T-helper 1 cell (primary cell): ENCODE results near the gene ORC2.
"Not testable (repeated sequence)": the region's sequence is repeated elsewhere in the genome, so short reads cannot be mapped to it uniquely, and the experiment has no call there.

ENCODE experiments used
- DNase-seq, 5 donors: peaks; one replicate each; pipeline ENCODE4 v3.0.0-alpha.2; 2012 to 2020

ORC2 gene

DNA sequence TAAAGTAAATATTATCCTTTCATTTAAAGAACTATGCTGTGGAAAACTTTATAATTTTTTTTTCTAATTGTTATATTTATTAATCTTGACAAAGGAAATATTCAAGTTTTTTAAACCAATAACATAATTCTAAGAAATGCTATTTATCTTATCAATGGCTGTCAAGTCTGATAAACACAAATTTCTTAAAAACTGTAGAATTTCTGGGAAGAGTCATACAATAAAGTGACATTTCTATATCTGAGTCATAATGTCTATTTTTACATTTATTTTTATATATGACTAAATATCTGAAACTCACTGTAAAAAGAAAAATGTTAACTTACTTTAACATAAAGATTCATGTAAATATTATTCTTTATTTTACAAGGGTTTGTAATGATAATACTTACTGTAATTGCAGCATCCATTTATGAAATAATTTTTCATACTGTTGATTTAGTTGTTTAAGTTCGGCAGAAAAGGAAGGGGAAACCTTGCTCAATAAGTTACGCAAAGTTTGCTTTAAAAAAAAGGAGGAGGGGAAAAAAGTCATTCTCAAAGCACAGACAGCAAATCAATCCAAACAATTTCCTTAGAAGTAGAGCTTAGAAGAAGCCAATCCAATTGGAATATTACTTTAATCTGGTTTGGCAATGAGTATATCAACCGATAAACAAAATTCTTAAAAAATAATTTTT lies 32.4 kb downstream of the ORC2 start:
- no peak for DNase-seq

DNA sequence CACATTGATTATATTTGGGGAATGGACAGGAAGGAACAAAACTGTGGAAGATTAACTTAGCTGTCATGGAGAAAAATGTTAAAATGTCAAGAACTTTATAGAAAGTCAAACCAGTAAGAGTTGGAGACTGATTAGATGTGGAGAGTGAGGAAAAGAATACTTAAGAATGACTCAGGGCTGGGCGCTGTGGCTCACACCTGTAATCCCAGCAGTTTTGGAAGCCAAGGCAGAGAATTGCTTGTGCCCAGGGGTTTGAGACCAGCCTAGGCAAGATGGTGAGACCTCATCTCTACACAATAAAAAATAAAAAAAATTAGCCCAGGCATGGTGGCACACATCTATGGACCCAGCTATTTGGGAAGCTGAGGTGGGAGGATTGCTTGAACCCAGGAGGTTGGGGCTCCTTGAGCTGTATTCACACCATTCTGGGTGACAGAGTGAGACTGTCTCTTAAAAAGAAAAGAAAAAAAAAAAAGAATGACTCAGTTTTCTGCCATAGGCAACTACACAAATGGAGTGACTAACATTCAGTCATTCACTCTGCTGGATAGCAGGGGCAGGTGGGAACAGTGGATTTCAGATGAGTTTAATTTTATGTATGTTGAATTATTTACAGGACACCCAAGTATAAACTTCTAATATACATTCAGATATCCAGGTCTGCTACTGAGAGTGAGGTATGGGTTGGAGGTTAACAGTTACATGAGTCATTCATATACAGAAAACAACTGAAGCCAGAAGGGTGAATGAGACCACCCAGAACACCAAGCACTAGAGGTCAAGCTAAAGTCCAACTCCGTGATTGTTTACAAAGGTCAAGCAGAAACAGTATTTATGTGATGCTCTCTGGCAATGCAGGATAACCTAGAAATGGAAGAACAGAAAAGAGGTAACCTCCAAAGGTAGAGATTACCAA lies 33.9 kb downstream of the ORC2 start:
- DNase-seq, result no peak

DNA sequence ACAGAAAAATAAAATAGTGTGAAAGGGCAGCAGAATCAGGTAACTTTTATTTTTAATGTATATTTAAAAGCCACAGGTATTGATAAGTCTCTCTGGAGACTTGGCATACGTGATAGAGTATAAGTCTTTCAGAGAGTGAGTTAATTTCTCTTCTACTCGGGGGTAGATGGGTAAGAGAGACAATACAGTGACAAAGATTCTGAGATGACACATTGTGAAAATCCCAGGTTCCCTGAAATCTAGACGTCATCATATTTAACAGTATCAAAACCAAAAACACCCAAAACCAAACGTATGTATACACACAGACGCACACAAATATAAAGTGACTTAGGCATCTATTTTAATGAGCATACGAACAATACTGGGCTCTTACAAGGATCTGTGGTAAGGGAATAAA lies 41.0 kb downstream of the ORC2 start:
- DNase-seq, result peak in 1 of 5 donors; percentile 62

DNA sequence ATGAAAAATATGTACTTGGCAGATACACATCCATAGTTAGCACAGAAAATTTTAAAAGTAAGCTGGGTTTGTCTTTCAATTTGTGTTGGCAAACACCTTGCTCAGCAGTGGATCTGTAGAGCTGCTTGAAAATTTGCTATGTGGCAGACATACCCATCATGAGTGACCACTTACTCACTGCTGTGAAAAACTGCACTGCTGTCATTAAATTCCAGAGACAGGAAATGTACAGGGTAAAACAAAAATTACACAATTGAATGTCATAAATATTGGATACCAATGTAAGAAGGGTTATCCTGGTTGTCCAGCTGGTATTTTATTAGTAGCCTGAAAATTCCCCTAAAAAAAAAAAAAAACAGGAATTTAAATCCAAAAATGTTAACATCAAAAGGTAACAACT lies 49.8 kb downstream of the ORC2 start:
- DNase-seq, result no peak

DNA sequence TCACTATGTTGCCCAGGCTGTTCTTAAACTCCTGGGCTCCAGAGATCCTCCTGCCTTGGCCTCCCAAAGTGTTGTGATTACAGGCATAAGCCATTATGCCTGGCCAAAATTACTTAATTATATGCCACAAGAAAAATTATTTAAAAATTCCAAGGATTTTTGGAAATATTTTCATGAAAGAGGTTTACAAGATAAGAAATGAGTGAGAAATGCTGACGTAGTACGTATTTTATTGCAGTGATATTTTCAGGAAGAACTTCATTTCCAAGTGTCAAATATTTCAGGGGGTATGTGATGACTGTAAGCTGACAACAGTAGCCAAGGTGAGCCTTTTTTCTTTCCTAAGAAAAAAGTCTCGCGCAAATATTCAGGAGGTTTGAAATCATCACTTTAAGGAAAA lies 53.5 kb downstream of the ORC2 start:
- no peak for DNase-seq

DNA sequence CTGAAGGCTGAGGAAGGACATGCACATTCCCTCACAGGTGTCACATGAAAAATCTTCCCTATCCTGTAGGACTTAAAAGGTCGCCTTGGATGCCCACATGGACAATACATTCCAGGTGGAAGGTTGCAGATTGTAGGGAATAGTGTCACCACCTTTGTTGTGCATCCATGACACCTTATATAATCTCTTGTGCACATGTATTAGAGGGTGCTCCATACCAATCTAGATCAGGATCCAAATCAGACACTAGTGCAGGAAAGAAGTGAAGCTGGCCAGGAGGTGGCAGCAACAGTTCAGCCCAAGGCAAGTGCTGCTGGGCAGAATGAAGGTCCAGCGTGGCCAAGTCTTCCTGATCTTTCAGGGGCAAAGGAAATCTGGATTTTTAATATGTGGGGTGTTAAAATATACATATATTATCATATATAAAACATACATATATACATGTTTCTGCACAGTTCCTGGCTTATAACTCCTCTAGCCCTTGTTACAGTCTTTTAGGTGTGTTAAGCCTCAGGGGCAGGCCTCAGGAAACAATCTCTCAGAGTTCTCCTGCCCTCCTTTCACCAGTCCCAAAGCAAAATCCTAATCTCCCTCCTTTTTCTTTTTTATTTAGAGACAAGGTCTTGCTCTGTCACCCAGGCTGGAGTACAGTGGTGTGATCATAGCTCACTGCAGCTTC lies 57.7 kb downstream of the ORC2 start:
- peak in 4 of 5 donors; percentile 17 to 63 (median 22) for DNase-seq

DNA sequence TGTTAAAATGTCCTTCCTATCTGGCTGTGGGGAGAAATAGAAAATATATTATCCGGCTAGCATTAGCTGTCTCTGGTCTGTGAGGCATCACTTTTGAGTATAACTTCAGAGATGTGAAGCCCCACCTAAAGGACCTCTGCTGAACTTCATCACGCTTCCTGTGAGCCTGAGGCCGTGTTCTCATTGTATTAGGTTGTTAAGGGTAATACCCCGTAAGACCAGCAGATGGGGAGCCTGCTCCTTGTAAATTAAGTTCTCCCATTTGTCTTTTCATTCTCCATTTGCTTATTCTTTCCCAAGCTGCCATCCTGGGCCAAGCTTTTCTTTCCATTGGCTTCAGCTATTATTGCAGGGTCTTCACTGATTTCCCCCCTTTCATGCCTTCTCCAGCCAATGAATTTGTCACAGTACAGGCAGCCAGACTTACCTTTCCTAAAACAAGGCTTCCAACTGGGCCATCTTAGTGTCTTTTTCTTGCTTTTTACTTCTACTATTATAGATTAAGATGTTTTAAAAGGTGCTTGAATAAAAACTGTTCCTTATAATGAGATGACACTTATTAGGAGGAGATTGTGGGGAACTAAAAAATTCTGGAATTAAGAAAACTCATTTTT lies 61.9 kb downstream of the ORC2 start:
- peak; percentile 36 to 86 (median 63) for DNase-seq

DNA sequence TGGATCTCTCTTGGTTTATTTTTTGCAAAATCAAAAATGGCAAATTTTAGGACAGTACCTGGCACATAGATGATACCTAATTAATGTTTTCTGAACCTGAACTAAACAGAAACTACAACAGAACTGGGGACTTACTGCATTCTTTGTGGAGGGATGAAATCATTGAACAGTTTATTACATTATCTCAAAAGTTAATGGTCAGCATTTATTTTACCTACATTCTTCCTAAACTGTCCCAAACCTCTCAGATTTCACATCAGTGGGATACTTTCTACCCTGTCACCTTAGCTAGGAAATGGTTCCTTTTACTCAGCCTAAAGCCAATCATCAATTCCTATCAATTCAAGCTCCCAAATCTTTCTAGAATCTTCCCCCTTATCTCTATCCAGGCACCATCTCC lies 64.0 kb downstream of the ORC2 start:
- no peak for DNase-seq

DNA sequence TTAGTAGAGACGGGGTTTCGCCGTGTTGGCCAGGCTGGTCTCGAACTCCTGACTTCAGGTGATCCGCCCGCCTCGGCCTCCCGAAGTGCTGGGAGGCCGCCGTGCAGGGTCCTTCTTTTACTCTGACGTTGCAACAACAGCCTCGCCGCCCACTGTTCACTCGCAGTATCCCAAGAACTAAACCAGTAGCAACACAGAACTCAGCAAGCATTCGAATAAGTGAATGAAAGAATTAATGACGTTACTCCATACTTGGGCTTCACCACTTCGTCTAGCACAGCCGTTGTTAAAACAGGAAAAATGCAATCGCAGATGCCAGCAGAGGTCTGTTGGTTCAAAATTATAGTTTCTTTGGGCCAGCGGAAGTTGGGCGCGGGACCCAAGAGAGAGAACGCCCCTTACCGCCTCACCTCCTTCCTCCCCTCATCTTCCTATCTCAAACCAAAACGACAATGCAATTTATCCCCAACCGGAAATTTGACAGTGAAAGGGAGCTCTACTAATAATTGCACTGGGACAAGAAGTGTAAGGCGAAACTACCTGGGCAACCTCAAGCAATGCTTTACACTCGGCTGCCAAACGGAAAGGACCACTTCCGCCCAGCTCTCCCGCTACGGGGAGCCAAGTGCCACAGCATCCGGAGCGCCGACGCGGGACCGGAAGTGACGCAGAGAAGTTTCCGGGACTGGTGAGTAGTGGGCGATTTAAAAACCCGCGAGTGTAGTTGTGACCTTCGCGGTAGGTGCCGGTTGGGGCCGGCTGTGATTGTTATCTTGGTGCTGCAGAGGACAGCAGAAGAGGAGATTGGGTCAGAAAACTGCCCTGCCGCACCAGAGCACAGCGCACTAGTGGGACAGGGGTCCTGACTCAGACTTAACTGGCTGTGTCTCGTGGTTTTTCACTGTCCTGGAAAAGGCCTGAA lies 74.5 kb downstream of the ORC2 start, which contains the start of the genes NIF3L1 and PPIL3:
NIF3L1 (plus strand) TSS at position 668 of the 922 bp plus-strand sequence. CDS start 2,573 bp downstream, outside the sequence.
PPIL3 (minus strand) TSS at position 374 of the 922 bp plus-strand sequence. CDS start 1,462 bp downstream, outside the sequence.
- DNase-seq, result peak; percentile 88 to 99 (median 93)

DNA sequence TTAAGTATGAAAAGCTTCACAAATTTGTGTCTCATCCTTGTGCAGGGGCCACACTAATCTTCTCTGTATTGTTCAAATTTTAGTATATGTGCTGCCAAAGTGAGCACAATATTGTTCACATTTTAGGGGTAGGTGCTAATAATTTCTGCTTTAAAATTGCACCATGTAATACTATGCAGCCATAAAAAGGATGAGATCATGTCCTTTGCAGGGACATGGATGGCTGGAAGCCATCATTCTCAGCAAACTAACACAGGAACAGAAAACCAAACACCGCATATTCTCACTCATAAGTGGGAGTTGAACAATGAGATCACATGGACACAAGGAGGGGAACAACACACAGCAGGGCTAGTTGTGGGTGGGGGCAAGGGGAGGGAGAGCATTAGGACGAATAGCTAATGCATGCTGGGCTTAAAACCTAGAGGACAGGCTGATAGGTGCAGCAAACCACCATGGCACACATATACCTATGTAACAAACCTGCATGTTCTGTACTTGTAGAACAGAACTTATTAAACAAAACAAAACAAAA lies 81.7 kb downstream of the ORC2 start:
- not testable (repeated sequence) for DNase-seq

DNA sequence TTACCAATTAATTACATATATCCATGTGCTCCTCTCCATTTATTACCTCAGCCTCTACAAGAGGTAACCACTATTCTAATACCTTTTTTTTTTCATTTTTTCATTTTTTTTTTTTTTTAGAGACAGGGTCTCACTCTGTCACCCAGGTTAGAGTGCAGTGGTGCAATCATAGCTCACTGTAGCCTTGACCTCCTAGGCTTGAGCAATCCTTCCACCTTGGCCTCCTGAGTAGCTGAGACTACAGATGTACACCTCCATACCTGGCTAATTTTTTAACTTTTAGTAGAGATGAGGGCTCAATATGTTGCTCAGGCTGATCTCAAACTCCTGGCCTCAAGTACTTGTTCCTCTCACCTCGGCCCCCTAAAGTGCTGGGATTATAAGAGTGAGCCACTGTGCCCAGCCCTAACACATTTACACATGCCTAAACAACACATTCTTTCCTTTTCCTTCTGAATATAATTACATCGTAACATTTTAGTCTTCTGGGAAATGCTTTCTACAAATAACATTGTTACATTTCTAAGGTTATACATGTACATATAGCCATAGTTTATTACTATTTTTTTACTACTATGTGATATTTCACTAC lies 85.1 kb downstream of the ORC2 start:
- DNase-seq, result no peak

DNA sequence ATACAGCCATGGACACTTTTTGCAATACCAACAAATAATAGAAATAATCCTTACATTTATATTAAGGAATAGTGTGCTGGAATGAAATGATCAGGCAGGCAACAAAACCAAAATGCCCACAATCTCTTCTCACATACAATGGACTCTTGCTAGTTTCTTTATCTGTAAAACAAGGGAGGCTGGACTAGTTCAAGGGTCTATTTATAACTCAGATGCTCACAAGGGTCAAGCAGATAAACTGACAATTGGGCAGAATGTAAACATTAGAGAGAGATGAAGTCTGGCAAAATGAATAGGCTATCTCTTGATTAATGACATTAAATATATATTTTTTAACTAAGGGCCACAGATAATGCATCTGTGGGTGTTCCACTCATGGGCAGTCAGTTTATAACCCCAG lies 86.0 kb downstream of the ORC2 start:
- DNase-seq, result no peak

DNA sequence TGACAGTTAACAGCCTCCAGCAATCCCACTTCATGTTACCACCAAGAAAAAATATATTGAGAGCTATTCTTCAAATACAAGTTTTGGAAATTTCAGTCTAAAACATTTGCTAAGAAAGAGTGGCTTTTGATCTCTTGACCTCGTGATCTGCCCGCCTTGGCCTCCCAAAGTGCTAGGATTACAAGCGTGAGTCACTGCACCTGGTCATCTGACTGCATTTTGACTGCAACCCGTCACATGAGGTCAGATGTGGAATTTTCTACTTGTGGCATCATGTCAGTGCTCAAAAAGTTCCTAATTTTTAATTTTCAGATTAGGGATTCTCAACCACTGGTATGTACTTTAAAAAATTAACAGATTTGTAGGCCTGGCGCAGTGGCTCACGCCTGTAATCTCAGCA lies 89.9 kb downstream of the ORC2 start:
- no peak for DNase-seq

DNA sequence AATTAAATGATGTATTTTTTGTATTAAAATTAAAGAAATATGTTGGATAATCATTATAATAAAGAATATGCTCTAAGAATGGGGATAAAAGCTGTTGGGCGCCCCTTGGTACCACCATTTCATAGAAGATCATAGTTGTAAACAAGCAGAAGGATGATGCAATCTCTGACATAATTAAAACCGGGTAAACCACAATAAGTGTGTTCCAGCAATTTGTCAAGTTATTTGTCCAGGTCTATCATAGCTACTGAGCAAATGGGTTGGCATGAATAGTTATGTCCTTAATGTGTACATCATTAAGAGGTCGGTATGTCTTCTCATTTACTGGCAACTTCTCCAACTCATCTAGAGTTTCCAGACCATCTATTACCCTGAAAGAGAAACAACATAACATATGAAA lies 92.3 kb downstream of the ORC2 start:
- peak in 1 of 5 donors; percentile 39 for DNase-seq

DNA sequence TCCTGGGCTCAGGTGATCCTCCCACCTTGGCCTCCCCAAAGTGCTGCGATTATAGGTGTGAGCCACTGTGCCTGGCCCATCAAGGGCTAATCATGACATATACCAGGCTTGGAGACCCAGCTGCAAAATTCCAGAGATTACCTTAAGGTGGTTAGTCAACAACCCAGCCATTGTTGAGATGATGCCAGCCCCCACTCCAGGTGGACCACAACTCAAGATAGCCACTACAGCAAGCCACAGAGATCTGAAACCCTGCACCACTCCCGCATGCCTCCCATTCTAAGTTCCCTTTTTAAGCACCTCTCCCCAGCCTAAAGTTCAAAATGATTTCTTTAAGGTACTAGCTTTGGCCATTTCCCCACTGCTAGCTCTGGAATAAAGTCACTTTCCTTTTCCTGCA lies 94.4 kb downstream of the ORC2 start:
- no peak for DNase-seq

DNA sequence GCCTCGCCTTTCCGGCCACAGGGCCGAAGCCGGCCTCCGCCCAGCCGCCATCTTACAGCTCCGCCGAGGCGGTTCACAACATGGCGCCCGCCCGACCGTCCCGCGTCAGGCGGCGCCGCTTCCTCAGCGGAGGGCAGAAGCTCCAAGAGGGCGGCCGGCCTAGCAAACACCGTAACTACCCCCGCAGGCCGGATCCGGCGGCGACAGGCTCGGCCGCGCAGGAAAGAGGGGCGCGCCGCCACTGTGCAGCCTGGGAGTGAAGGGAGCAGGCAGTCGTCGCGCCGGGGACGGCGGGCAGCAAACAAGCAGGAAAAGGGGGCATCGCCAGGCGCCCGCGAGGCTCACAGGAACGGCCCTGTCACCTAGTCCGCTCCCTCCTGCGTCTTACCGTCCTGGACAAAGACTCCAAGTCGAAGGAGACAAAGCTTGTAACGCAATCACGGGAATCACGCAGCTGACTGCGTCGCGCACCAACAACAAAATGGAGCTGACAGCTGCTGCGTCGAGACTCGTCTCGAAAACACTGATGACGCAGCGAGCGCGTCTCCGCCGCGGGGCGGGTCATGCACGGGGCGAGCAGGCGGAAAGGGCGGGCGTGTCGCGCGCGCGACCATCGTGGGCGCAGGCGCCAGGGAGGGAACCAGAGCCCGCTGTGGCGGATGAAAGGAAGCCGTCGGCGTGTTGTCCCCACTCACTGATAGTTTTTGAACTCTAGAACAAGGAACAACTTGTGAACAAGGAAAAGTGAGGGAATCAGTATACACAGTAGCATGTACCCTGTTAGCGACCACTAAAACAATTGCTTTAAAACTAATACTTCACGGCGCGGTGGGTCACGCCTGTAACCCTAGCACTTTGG lies 99.1 kb downstream of the ORC2 start, which contains the start of gene CLK1:
CLK1 (minus strand) TSS at position 483 of the 859 bp plus-strand sequence. CDS start 2,796 bp downstream, outside the sequence.
- peak; percentile 89 to 97 (median 96) for DNase-seq

DNA sequence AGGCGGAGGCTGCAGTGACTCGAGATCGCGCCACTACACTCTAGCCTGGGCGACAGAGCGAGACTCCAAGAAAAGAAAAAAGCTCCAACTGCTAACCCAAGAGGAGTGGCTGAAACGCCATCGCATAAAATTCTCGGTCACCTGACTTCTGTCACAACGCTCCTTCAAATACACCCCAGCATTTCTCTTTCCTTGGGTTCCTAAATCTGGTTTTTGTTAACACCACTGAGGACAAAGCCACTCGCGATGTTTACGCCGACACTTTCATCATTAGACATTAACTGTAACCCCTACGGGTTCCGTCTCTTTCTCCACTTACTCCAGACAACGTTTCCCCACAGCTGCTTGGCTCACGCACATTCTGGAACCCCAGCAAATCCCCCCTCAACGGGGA lies 99.7 kb downstream of the ORC2 start:
- DNase-seq, result peak in 2 of 5 donors; percentile 10 to 24

DNA sequence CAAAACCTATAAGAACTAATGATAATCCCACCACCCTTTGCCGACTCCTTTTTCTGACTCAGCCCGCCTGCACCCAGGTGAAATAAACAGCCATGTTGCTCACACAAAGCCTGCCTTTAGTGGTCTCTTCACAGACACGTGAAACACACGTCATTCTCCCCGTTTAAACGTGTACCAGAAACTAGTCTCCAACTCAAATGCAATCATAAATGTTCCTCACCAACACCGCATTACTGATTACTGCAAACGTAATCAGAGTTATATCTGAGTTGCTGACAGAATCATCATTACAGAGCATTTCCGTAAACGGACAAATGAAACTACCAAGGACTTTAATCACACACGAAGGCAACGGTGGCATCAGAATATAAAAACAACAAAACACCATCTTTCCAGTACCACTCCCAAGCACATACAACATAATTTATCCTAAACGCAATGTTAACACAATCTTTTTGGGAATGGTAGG lies 100.9 kb downstream of the ORC2 start:
- peak in 4 of 5 donors; percentile 44 to 72 (median 54) for DNase-seq

DNA sequence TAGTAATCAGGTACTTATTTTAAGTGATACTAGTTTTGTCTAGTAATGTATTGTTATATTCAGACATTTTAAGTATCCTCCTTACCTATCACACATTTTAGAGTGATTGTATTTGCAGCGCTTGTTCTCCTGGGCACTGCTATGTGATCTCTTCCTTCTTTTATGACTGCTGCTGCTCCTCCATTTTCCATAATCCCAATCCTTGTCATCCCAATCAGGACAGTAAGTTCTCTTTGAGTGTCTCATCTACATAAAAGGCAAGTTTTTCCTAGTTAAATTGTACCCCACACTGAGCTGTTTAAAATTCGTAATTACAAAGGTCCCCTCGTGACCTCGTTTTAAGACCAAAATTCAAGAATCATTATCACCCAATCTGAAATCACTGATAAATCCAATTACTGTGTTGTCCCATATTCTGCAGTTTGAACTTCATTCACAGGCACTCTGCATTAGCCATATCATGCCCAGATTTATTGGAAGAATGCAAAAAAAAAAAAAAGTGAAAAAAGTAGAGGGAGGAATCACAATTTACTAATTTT lies 101.8 kb downstream of the ORC2 start:
- no peak for DNase-seq
